KG1 (cell line): Measurements from ENCODE around the gene GBA2.

Source experiments
- DNase-seq: peaks from one replicate; lab custom pipeline; 2025; lab: John Stamatoyannopoulos, UW

GBA2 gene

DNA sequence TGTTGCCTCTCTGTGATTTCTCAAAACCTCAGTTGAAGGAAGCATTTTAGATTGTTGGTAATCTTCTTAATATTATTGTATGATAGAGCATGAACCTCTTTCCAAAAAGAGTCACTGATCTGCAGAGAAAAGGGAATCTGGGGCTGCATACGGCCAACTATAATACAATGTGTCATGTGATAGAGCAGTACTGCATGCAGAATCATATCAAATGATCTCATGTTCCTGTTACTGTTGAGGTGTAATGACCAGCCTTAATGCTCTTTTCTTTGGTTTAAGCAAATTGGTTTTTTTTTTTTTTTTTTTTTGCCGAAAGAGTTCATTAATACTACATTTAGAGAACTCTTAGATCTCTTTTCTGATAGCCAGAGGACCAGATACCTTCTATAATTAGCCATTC is 18.0 kb upstream of the GBA2 start:
- no peak for DNase-seq

GRCh38 chr9:35763803-35764202 is 14.8 kb upstream of the GBA2 start:
- no peak for DNase-seq

DNA sequence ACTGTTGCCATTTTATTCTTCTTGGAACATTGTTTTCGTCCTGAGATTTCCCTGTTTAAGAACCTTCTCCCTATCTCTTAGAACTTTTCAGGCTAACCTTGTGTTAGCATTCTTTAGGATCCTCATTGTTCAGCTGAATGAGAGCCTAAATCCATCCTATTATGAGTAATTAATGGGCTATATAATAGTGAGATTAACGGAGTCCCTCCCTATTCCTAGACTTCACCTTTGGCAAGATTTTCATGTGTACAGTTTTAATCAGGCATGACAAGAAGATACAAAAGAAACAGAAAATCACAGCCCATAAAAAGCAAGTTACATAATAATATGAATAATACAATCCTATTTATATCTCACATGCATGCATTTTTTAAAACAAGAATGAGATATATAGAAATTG is 14.2 kb upstream of the GBA2 start:
- no peak for DNase-seq

GRCh38 chr9:35760651-35761050 is 11.6 kb upstream of the GBA2 start:
- no peak for DNase-seq

GRCh38 chr9:35759795-35760194 is 10.8 kb upstream of the GBA2 start:
- no peak for DNase-seq

DNA sequence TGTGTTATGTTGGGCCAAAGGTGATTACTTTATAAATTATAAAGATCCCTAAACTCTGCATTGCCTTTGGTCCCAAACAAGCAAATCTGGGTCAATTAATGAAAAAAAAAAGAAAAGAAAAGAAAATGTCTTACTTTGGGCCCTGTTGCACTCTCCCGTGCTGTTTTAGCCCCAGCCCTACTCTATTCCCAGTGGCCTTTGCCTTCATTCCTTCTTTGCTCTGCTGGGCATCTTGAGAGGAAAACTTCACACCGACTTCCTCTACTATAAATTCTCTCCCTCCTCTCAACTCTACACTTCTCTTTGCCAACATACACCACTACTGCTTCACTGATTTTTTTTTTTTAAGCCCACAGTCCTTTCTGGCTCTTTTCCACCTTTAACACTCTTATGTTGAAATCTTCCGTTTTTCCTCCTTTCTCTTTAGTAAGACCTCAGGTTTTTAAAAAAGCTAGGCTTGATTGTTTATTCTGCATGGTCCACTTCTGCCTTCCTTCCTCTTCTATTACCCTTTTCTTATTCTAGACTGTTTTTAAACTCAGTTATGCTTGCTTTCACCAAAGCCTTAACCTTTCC is 9.5 kb upstream of the GBA2 start:
- peak; percentile 5 for DNase-seq

DNA sequence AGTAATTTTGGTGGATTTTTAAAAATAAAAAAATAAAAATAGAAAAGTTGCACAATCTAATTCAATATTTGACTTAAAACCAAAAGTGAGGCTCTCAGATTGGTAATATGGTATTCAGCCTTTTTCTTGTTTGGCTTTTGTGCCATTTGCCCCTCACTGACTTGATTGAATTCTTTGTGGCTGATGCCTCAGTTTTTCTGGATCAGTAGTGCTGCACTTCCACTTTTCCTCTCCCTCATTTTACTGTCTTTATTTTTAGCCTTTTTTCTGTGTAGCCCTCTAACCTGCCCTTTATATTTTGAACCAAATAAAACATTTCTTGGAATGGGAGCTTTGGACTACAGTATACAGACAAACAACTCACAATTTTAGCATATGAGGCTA is 8.9 kb upstream of the GBA2 start:
- DNase-seq: no peak

DNA sequence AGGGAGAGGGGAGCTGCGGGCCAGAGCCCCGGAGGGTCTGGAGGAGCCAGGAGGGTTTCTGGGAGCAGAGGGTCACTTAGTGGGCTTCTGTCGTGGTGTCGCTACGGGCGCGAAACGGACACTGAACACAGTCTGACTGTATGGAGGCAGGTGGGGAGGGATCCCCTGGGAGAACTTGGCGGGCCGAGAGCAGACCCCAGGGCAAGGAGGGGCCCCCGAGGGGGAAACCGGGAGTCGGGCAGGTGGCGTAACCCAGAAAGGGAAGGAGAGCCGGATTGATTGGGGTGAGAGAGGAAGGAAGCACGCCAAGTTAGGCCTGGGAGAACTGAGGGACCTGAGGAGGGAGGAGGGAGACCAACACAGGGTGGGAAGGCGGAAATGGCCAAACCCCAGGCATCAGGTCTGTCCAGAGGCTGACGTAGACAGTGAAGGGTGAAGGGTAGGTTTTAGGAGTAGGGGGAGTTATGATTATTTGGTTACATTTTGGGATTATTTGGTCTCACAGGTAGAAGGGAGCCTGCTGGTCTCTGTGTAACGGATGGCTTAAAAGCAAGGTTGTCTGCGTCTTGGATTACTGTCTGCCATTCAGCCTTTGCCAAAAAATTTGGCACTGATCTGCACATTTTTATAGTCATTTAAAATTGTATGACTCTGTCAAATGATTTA is 8.3 kb upstream of the GBA2 start:
- peak; percentile 51 for DNase-seq

- DNase-seq: peak; percentile 48
Observed at GRCh38 chr9:35756275-35757225, 7.5 kb upstream of the GBA2 start.

DNA sequence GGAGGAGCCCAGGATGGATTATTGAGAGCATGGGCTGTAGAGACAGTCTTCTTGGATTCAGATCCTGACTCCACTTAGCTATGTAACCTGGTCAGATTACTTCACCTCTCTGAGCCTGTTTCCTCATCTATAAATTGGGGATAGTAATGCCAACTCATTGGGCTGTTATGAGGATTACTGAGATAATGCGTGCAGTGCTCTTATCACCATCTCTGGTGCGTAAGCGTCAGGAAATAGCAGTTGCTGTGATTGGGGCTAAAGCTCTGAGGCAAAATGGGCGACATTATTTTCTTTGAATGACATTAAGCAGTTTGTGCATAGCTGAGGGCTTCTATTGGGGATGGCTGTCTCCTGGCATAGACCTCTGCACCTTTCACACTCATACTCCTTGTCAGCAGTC is 6.0 kb upstream of the GBA2 start:
- no peak for DNase-seq

- DNase-seq: no peak
Observed at GRCh38 chr9:35754264-35754663, 5.2 kb upstream of the GBA2 start, which contains the start of gene MSMP. TSS of gene MSMP (minus strand) at chr9:35754276. CDS start at chr9:35754129, 147 bp downstream.

DNA sequence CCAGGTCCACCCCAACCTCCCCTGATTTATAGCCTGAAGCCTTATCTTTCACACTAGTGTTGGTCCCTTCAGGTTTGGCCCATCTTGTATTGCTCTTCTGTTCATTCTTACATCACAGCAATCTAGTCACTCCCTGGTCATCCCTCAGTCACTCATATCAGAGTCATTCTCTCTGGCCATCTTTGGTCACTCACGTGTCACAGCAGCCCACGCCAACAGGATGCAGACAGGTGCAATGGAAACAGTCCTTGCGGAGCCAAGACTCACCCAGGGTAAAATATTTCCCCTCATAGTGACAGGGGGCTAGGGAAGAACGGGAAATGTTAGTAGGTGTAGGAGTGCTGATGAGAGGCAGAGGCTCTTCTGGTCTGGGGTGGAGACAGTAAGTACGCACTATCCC is 4.4 kb upstream of the GBA2 start:
- no peak for DNase-seq

DNA sequence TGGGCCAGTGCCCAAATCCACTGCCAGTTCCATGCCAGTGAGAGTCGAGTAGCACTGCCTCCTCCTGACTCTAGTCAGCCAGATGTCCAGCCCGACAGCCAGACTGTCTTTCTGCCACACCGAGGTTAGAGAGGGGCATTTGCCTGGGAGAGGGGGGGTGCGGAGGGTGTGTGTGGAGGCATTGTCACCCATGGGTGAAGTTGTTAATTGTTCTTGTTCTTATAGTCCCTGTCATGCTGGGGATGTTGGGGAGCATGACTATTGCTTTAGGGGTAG is 1.2 kb upstream of the GBA2 start:
- no peak for DNase-seq

DNA sequence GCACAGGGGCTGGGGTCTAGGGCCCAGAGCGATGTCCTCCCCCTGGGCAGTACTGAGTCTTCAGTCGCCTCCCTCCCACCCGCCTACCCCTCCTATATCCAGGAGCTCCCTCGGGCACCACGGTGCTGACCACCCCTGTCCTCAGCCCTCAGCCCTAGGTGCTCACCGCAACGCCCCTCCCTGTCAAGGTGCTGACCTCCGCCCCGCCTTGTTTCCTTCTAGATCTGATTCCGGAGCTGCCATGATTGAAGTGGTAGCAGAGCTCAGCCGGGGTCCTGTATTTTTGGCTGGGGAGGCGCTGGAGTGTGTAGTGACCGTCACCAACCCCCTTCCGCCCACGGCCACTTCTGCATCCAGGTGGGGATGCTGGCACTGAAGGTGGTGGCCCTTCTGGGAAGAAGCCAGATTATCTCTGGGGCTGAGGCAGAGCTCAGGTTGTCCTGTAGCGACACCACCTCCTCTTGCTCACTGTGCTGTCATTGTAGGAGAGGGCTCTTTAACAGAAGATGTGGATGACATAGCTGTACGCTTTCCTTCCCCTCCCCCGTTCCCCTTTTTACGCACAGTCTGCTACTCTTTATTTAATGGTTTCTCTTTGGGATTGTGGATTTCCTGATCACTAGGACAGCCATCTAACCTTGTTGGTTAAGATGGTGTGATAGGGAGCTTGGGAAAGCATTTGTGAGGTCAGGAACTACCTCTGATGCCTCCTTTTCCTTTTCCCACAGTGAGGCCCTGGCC is 657 bp upstream of the GBA2 start:
- no peak for DNase-seq

DNA sequence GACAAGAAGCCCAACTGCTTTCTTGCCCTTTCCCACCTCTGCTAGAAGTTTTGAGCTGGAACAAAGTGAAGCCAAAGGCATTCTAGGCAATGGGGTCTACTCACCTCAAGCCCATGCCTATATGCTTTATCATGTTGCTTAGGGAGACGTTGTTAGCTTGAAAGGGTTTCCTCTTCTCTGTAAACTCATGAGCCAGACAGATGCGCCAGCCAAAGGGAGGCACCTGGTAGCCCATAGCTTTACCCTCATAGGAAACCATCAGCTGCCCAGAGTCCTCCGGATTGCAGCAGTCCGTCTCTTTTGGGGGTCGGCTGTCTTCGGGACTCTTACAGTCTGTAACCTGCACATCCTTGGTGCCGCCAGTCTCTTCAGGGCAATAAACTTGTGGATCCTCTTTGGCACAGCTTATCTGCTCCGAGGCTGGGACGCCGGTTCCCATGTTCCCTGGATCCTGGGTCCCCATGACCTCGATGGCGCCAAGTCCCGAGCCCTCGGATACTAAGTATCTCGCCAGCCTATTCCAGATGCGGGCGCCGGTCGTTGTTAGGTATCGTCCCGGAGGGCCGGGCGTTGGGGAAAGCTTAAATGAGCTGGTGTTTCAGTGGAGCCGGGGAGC is 678 bp downstream of the GBA2 start:
- peak; percentile 10 for DNase-seq

DNA sequence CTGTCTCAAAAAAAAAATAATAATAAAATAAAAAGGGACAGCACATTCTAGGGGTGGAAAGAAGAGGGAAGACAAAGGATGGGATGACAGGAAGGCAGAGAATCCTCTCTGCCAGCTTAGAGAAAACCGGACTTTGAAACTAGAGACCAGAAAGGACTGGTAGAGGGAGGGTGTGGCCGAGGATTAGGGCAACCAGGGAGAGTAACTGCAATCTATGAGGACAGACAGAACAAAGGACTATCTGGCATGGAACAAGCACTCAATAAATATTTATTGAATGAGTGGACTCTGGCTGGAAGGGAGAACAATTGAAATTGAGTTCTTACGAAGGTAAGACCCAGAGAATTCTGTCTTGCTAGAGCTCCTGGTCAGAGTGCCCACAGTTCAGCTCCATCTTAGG is 2.4 kb downstream of the GBA2 start:
- no peak for DNase-seq

DNA sequence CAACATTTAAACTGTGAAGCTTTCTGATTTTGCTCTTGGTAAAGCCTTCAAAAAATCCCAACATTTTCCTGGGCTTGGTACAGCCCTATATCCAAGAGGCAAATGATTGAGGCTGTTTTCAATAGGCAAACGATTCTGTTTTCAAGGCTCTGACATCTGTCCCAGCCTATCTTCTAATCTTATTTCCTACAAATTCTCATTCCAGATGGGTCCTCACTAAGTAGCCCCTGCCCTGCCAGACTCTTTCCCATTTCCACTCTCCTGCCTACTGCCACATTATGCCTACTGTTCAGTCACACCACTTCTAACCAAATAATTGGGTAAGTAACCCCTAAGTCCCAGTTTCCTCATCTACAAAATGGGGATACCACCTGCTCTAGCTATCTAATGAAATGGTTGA is 3.5 kb downstream of the GBA2 start:
- DNase-seq: no peak

DNA sequence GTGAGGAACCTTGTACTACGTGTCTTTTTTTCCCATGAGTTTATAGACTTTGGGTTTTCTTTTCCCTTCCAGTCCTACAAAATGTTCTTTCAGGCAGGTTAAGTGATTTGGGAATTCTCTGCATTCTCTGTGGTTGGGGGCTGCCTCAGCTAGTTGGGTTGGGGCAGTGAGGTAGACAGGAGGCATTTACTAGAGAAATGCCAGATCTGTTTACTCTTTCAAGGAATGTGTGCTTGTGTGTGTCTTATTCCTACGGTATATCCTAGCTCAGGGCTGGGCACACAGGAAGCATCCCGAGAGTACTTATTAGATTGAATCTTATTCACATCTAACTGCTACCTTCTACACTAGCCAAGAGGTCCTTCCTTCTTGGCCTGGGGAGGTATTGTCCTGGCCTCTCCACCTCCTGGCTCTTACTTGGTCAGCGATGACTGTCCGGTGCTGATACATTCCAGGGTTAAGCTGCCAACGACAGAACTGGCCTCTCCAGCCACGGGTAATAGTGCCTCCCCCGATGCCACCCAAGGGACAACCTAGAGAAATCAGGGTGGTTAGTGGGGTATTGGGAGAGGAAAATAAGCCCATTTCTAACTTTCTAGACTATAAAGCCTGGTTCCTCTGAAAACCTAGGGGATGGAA is 5.0 kb downstream of the GBA2 start:
- DNase-seq: no peak

DNA sequence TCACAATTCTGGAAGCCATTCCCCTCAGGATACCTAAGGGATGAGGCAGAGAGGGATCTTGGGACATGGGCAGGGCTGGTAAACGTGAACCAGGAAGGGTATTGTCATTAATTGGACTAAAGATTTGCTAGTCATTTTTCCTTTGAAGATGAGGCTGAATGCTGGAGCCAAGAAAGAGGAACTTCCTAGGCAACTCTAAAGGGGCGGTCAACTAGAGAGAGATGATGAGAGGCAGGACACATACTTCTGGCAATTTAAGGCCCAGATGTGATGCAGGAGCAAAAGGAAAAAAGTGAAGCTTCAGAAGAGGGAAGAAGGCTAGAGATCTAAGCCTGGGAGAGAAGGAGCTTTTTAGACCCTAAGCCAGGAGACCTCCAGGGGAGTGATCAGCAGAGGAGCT is 5.6 kb downstream of the GBA2 start:
- DNase-seq: no peak

GRCh38 chr9:35741740-35742139 is 7.3 kb downstream of the GBA2 start:
- no peak for DNase-seq

DNA sequence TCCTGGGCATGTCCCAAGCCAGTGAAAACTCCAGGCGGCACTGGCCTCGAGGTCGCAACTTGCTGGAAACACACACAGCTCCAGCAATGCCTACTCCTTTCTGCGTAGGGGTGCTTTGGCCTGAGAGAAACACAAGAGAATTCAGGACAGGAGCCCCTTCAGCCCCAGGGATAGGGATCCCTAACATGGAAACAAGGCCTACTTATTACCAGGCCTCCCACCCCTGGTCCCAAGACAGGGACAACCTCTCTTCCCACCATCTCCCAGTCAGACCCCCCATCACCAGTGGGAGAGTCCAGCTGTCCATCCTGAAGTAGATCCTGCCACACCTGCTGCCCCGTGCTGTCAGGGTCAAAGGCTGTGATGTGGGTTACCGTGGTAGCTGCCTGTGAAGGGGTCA is 8.8 kb downstream of the GBA2 start:
- DNase-seq: no peak

GRCh38 chr9:35738924-35739323 is 10.1 kb downstream of the GBA2 start:
- no peak for DNase-seq
